Skeletal muscle satellite cell (primary cell): ENCODE results near the gene SEPTIN5.

ENCODE experiments used
- H3K27me3 ChIP-seq: 2 replicates; pipeline ENCODE4 v1.7.0; 2013; ENCODE audit warnings: low read length; ENCODE audit not compliant: control insufficient read depth, insufficient read depth
- H3K36me3 ChIP-seq: 2 replicates; pipeline ENCODE4 v1.7.0; 2013; ENCODE audit warnings: mild to moderate bottlenecking, control low read depth, low read length; ENCODE audit not compliant: insufficient read depth
- H3K4me1 ChIP-seq: 2 replicates; pipeline ENCODE4 v1.7.0; 2013; ENCODE audit warnings: low read length; ENCODE audit not compliant: control insufficient read depth, insufficient read depth
- H3K4me2 ChIP-seq: 2 replicates; pipeline ENCODE4 v1.7.0; 2013; ENCODE audit warnings: mild to moderate bottlenecking, low read length
- H3K4me3 ChIP-seq: 2 replicates; pipeline ENCODE4 v1.7.0; 2013; ENCODE audit warnings: low read length
- H3K9ac ChIP-seq: 2 replicates; pipeline ENCODE4 v1.7.0; 2013; ENCODE audit warnings: mild to moderate bottlenecking, low read depth, low read length, moderate library complexity
- H3K9me3 ChIP-seq: replicated peaks from 2 replicates; pipeline ENCODE4 v1.7.0; 2013; ENCODE audit warnings: mild to moderate bottlenecking, control low read depth, low read length

SEPTIN5 gene

GRCh38 chr22:19765477-19766239, 51.4 kb downstream of the SEPTIN5 start:
- H3K36me3 ChIP-seq = peaks cover 41% of the 10 kb centered on the region
- no peak overlapping the region for H3K4me2 ChIP-seq
- H3K27me3 ChIP-seq = no peaks in the 10 kb centered on the region
- no peak overlapping the region for H3K4me3 ChIP-seq
- no peak overlapping the region for H3K9ac ChIP-seq
- peaks cover 10% of the 10 kb centered on the region for H3K4me1 ChIP-seq
- no peaks in the 10 kb centered on the region for H3K9me3 ChIP-seq

- H3K4me2 ChIP-seq = no peak overlapping the region
- no peak overlapping the region for H3K9ac ChIP-seq
- peaks cover 42% of the 10 kb centered on the region for H3K36me3 ChIP-seq
- H3K4me1 ChIP-seq = peaks cover 10% of the 10 kb centered on the region
- no peaks in the 10 kb centered on the region for H3K9me3 ChIP-seq
- H3K4me3 ChIP-seq = no peak overlapping the region
- H3K27me3 ChIP-seq = no peaks in the 10 kb centered on the region
These were observed 51.9 kb downstream of the SEPTIN5 start for GRCh38 chr22:19766240-19766510.

GRCh38 chr22:19766511-19767426, 52.5 kb downstream of the SEPTIN5 start:
- Histone ChIP-seq H3K9me3 (no peaks in the 10 kb centered on the region), H3K27me3 (no peaks in the 10 kb centered on the region), H3K9ac (no peak overlapping the region), H3K4me1 (peaks cover 10% of the 10 kb centered on the region), H3K36me3 (peaks cover 42% of the 10 kb centered on the region), H3K4me2 (no peak overlapping the region), H3K4me3 (no peak overlapping the region)

- no peaks in the 10 kb centered on the region for H3K27me3 ChIP-seq
- H3K36me3 ChIP-seq = peaks cover 42% of the 10 kb centered on the region
- H3K4me3 ChIP-seq = no peak overlapping the region
- no peaks in the 10 kb centered on the region for H3K9me3 ChIP-seq
- H3K9ac ChIP-seq = no peak overlapping the region
- H3K4me1 ChIP-seq = peaks cover 9% of the 10 kb centered on the region
- no peak overlapping the region for H3K4me2 ChIP-seq
These were observed 53.4 kb downstream of the SEPTIN5 start for GRCh38 chr22:19767427-19768341.

- Histone ChIP-seq H3K9me3 (no peaks in the 10 kb centered on the region), H3K27me3 (no peaks in the 10 kb centered on the region), H3K4me3 (no peak overlapping the region), H3K36me3 (peaks cover 38% of the 10 kb centered on the region), H3K4me2 (no peak overlapping the region), H3K4me1 (no peaks in the 10 kb centered on the region), H3K9ac (no peak overlapping the region)
These were observed 55.1 kb downstream of the SEPTIN5 start for GRCh38 chr22:19769393-19769715.

- no peak overlapping the region for H3K4me3 ChIP-seq
- no peak overlapping the region for H3K9ac ChIP-seq
- no peak overlapping the region for H3K4me2 ChIP-seq
- no peaks in the 10 kb centered on the region for H3K4me1 ChIP-seq
- no peaks in the 10 kb centered on the region for H3K27me3 ChIP-seq
- no peaks in the 10 kb centered on the region for H3K9me3 ChIP-seq
- peaks cover 25% of the 10 kb centered on the region for H3K36me3 ChIP-seq
These were observed 56.3 kb downstream of the SEPTIN5 start for GRCh38 chr22:19770349-19771220.

GRCh38 chr22:19772422-19772672, 58.0 kb downstream of the SEPTIN5 start:
- Histone ChIP-seq H3K4me3 (no peak overlapping the region), H3K27me3 (no peaks in the 10 kb centered on the region), H3K9ac (no peak overlapping the region), H3K4me1 (no peaks in the 10 kb centered on the region), H3K4me2 (no peak overlapping the region), H3K36me3 (peaks cover 21% of the 10 kb centered on the region), H3K9me3 (no peaks in the 10 kb centered on the region)
